ENCODE data around the gene TMEM101.

- TF ChIP-seq POLR2A (IDR thresholded peaks at IDR 0.05; ENCODE audit: low read depth, low read length) (no peak), EZH2 (IDR thresholded peaks at IDR 0.05; ENCODE audit: borderline replicate concordance, low read depth, low read length, severe bottlenecking) (no peak)
- TF ChIP-seq, protein P1, sequence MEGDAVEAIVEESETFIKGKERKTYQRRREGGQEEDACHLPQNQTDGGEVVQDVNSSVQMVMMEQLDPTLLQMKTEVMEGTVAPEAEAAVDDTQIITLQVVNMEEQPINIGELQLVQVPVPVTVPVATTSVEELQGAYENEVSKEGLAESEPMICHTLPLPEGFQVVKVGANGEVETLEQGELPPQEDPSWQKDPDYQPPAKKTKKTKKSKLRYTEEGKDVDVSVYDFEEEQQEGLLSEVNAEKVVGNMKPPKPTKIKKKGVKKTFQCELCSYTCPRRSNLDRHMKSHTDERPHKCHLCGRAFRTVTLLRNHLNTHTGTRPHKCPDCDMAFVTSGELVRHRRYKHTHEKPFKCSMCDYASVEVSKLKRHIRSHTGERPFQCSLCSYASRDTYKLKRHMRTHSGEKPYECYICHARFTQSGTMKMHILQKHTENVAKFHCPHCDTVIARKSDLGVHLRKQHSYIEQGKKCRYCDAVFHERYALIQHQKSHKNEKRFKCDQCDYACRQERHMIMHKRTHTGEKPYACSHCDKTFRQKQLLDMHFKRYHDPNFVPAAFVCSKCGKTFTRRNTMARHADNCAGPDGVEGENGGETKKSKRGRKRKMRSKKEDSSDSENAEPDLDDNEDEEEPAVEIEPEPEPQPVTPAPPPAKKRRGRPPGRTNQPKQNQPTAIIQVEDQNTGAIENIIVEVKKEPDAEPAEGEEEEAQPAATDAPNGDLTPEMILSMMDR (IDR thresholded peaks at IDR 0.05; ENCODE audit: extremely low read depth in 1 of 2, insufficient read depth in 1 of 2, low read depth in 1 of 2, low read length in 2 of 2), result no peak
Observed at GRCh38 chr17:44023545-44024270, 8.9 kb upstream of the TMEM101 start.

All from endothelial cell of umbilical vein (primary cell).